ENCODE results near the gene TULP4.
A peak's percentile ranks its signal among the peaks of the same experiment; 100 is the strongest.

TULP4 gene

DNA sequence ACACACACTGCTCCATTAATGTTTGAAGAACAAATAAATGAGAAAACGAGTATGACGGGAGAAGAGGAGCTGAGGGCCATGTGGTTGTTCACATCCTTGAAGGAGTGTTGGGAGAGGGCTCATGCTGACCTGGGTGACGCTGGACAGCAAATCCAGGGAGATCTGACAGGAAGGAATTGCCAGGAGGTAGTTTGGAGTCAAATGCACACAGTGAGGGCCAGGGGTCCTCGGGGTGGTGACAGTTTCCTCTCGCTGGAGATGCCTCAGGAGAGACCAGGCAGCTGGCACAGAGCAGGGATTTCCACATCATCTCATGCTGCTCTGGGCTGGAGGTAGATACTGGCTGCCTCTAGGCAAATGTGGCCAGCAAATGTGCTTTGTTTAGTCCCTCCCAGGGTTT, 245.7 kb downstream of the TULP4 start:
- H3K4me3 ChIP-seq (ENCODE audit: control insufficient read depth, low read depth, low read length): no peak overlapping the region
- TF ChIP-seq, protein P1, sequence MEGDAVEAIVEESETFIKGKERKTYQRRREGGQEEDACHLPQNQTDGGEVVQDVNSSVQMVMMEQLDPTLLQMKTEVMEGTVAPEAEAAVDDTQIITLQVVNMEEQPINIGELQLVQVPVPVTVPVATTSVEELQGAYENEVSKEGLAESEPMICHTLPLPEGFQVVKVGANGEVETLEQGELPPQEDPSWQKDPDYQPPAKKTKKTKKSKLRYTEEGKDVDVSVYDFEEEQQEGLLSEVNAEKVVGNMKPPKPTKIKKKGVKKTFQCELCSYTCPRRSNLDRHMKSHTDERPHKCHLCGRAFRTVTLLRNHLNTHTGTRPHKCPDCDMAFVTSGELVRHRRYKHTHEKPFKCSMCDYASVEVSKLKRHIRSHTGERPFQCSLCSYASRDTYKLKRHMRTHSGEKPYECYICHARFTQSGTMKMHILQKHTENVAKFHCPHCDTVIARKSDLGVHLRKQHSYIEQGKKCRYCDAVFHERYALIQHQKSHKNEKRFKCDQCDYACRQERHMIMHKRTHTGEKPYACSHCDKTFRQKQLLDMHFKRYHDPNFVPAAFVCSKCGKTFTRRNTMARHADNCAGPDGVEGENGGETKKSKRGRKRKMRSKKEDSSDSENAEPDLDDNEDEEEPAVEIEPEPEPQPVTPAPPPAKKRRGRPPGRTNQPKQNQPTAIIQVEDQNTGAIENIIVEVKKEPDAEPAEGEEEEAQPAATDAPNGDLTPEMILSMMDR (IDR thresholded peaks at IDR 0.05; ENCODE audit: control insufficient read depth, insufficient read depth, low read depth, low read length, missing control alignments): no peak
- DNase-seq (ENCODE audit: low read depth): no peak

DNA sequence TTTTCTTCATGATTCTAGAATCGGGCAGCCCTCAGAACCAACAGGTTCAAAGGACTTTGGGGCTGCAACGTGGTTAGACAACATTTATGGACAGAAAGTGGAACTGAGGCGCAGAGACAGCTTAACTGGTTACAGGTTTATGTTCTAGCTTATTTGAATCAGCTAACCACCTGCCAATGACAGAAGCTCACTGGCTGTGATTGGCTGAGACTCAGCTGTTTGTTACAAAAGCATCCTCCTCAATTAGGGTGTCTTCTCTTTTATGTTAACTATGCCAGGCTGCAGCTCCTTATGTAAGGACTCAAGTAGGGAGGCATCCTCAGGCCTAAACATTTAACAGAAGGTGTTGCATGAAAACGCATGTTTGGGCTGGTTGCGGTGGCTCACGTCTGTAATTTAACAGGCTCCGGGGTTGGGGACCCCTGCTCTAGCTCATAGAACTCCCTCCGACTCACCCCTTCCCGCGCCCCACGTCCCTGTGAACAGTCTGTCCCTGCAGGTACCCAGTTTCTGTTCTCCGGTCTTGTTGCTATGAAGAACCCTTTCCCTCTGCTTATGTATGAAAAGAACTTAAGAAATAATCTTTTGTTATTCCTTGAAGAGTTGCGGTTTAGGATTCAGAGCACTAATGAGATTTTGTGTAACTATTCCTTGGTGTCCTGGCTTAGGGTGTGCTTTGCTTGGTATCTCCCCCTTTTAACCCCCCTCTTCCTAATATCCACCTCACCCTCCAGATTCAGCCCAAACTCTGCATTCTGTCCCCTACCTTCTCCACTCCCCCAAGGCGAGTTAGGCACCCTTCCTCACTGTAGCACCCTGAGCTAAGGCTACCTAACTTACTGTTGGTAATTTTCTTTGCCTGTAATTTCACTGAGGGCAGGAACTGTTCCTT, 246.4 kb downstream of the TULP4 start:
- TF ChIP-seq, protein P1 (IDR thresholded peaks at IDR 0.05; ENCODE audit: control insufficient read depth, insufficient read depth, low read depth, low read length, missing control alignments): no peak
- H3K4me3 ChIP-seq (ENCODE audit: control insufficient read depth, low read depth, low read length): no peak overlapping the region
- no peak for DNase-seq (ENCODE audit: low read depth)

DNA sequence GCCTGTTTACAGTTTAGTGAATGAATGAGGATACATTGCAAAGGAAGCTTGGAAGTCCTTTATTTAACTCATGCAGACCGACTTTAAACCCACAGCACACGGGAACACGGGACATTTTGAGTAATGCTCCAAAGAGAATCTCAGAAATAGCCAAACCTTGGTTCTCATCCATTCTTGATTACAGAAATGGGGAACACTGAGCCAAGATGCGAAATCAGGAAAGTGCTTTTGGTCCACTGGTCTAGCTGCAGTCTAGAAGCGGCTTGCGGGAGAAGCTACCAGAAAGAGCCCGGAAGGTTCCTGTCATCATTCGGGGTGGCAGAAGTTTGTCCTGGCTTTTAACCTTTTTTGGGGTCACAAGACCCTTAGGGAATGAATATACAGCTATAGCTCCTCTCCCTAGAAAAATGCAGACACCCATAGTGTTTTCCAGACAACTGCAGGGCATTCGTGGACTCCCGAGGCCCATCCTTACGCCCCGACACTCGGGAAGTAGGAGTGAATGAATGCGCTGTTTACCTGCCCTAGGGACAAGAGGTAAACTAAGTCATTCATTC, 247.2 kb downstream of the TULP4 start:
- TF ChIP-seq, protein P1 (IDR thresholded peaks at IDR 0.05; ENCODE audit: control insufficient read depth, insufficient read depth, low read depth, low read length, missing control alignments): no peak

DNA sequence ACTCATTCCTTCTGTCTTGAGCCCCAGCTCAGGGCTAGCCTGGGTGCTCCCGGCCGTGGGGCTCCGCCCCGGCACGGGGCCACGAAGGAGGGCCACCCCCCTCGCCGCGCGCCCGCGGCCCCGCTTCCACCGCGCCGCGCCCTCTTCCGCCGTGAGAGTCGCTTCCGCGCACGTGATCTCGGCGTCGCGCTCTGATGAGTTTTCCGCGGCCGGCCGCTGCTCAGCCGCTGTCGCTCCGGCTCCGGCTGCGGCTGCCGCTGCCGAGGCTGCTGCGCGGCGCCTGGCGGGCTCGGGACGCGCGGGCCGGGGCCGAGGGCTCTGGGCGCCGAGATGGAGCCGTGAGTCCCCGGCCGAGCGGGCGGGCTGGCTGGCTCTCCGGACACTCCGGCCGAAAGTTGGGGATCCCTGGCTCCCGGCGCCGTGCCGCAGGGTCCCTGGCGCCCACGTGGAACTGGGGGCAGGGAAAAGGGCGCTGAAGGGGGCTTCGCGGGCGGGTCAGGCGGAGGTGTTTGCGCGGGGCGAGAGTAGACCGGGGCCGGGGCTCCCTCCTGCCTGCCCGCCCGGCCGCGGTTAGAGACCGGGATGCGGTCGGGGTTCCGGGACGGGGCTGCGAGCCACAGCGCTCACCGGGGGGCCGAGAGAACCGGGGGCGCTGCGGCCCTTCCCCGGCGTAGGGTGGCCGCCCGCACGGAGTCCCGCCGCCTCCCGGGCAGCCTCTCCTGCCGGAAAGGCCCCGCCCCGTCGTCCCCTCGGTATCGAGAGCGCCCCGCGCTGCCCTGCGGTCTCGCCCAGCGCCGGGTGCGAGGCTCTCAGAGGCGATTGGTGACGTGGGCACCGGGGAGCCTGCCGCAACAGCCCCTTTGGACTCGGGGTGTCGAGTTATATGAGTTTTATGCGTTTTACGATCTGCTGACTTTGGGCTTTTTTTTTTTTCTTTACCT, 247.9 kb downstream of the TULP4 start, which contains the start of gene TMEM181:
TMEM181 (plus strand) TSS at position 197 of the 941 bp plus-strand sequence; CDS start at position 331, 134 bp downstream.
- TF ChIP-seq, protein P1 (IDR thresholded peaks at IDR 0.05; ENCODE audit: control insufficient read depth, insufficient read depth, low read depth, low read length, missing control alignments): no peak
- peak; percentile 21 for DNase-seq (ENCODE audit: low read depth)
- H3K4me3 ChIP-seq (ENCODE audit: control insufficient read depth, low read depth, low read length): peak within 1 kb of the TSS; percentile 75

More for the DNA sequence above, 247.2 kb downstream of the TULP4 start:
- H3K4me3 ChIP-seq (ENCODE audit: control insufficient read depth, low read depth, low read length): peak overlapping the region; percentile 40
- DNase-seq (ENCODE audit: low read depth): no peak

DNA sequence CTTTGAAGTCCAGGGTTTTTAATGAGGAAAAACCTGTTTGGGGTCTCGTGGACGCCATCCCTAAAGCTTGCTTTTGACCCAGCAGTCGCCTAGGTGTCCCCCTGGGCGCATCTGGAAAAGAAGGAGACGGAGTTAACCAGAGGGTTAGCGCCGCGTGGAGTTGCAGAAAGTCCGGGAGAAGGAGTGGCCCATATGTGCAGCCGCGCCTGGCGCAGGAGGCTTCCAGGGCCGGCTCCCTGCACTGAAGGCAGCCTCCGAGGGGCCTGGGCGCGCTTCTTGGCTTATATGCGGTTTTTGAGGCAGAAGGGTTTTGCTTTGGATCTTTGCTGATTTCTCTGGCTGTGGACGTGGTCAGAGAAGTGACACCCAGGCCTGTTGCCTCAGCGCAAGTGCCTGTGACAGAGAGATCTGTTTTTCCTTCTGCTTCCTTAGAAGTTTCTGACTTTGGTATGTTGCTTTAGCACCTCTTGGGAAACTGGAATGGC, 248.6 kb downstream of the TULP4 start:
- no peak for DNase-seq (ENCODE audit: low read depth)
- TF ChIP-seq, protein P1 (IDR thresholded peaks at IDR 0.05; ENCODE audit: control insufficient read depth, insufficient read depth, low read depth, low read length, missing control alignments): no peak
- H3K4me3 ChIP-seq (ENCODE audit: control insufficient read depth, low read depth, low read length): peak overlapping the region; percentile 75
